Spleen (tissue), 11 donors: Measurements from ENCODE around the gene TSPAN14. TPM values are rescaled to one million over a fixed set of nuclear protein-coding genes. Genes with fewer than 3 reads are reported as not detected.
A peak's percentile ranks its signal among the peaks of the same experiment; 100 is the strongest.

Experiments used
- DNase-seq: peaks from one replicate; pipeline ENCODE4 v3.0.0-alpha.2; 2020
- H3K27ac ChIP-seq, 8 donors: fragments of 200-600 bp; sonication (generic) in 7 of 8; 1 replicate in 4 of 8; 2 replicates in 4 of 8; pipeline versions ENCODE4 v1.5.0 to v1.8.0; 2016 to 2021; ENCODE audit warnings: inconsistent platforms in 4 of 8, mild to moderate bottlenecking in 4 of 8, moderate library complexity in 1 of 8
- H3K27me3 ChIP-seq, 7 donors: fragments of 200-600 bp; sonication (generic) in 6 of 7; replicated peaks in 1 of 7; 1 replicate in 4 of 7; 2 replicates in 3 of 7; pipeline versions ENCODE4 v1.5.0 to v1.8.0; 2016 to 2021; ENCODE audit warnings: inconsistent platforms in 3 of 7, mild to moderate bottlenecking in 1 of 7
- H3K36me3 ChIP-seq, 6 donors: fragments of 200-600 bp; sonication (generic) in 5 of 6; 1 replicate in 4 of 6; 2 replicates in 2 of 6; pipeline versions ENCODE4 v1.5.0 to v1.8.0; 2016 to 2021; ENCODE audit warnings: inconsistent platforms in 2 of 6
- H3K4me1 ChIP-seq, 6 donors: fragments of 200-600 bp; sonication (generic) in 5 of 6; 1 replicate in 3 of 6; 2 replicates in 3 of 6; pipeline versions ENCODE4 v1.5.0 to v1.8.0; 2016 to 2021; ENCODE audit warnings: inconsistent platforms in 3 of 6
- H3K4me3 ChIP-seq, 8 donors: fragments of 200-600 bp; sonication (generic) in 7 of 8; 1 replicate in 4 of 8; 2 replicates in 4 of 8; pipeline versions ENCODE4 v1.5.0 to v1.8.0; 2016 to 2021; ENCODE audit warnings: inconsistent platforms in 4 of 8, mild to moderate bottlenecking in 4 of 8, moderate library complexity in 2 of 8
- H3K9me3 ChIP-seq, 8 donors: fragments of 200-600 bp; sonication (generic) in 7 of 8; 1 replicate in 4 of 8; 2 replicates in 4 of 8; pipeline versions ENCODE4 v1.5.0 to v1.8.0; 2016 to 2021; ENCODE audit warnings: inconsistent platforms in 4 of 8
- CTCF ChIP-seq, 11 experiments: fragments of 200-600 bp in 7 of 11; fragments of 450-650 bp in 4 of 11; sonication (generic) in 4 of 11; IDR thresholded peaks in 8 of 11; conservative IDR thresholded peaks in 3 of 11; 1 replicate in 7 of 11; 2 replicates in 4 of 11; pipeline versions ENCODE4 v1.4.0 to v1.8.0; 2016 to 2021; ENCODE audit warnings: antibody characterized with exemption in 11 of 11, inconsistent platforms in 4 of 11, mild to moderate bottlenecking in 1 of 11
- POLR2A ChIP-seq, 3 donors: fragments of 450-650 bp; IDR thresholded peaks; one replicate each; pipeline ENCODE4 v1.5.1; 2017; ENCODE audit warnings: antibody characterized with exemption in 3 of 3, mild to moderate bottlenecking in 1 of 3
- POLR2AphosphoS5 ChIP-seq, 3 donors: sonication (generic); formaldehyde crosslinking; IDR thresholded peaks; one replicate each; pipeline ENCODE4 v1.5.1; 2017; ENCODE audit warnings: antibody characterized with exemption in 3 of 3
- WGBS, 5 donors: extraction: QIAGEN DNeasy Blood & Tissue Kit in 3 of 5; methylation state at CpG; one replicate each; pipeline versions ENCODE4 v1.1.5 to v1.1.7; 2013 to 2018; 5-methylcytosine and 5-hydroxymethylcytosine counted together
- intact Hi-C: fragments of 100-400 bp; cut with DNase I; formaldehyde crosslinking; loops from one replicate; pipeline ENCODE4 v1.15.0; 2023; ENCODE audit warnings: low total_unique reads
- polyA plus RNA-seq, 3 donors: library from polyadenylated mRNA; stranded (reverse); fragments of 200-250 nt; gene quantifications; one replicate each; pipeline ENCODE4 v1.2.1, GENCODE V29; 2013
- total RNA-seq, 7 donors: library from RNA; depleted of rRNA in 3 of 7; stranded (reverse); fragments of >200 nt in 3 of 7; fragmentation: NEBNext Ultra II Directional in 4 of 7; extraction: Animal tissue kit (Norgen Biotek cat#: 25700) in 4 of 7; gene quantifications; one replicate each; pipeline versions ENCODE4 v1.1.0 to v1.2.1, GENCODE V29; 2016 to 2021
- donor health status: healthy with polysubstance abuse.
- donor health status: DM: no; HTN: no; CAD: no; lungs with moderate emphysema.
- donor health status: DM: no; HTN: no; CAD: no.
- donor health status: Bipolar disorder and iron deficiency.
- donor health status: healthy.
- donor health status: DM: no; HTN: no; CAD: no.
- donor health status: DM: yes; HTN: yes; CAD: no.

Gene TSPAN14
- total and polyA plus RNA-seq, 10 donors: 13.3 to 172 (median 108) TPM

- TF ChIP-seq POLR2A (IDR thresholded peaks at IDR 0.05) (no peak), POLR2AphosphoS5 (IDR thresholded peaks at IDR 0.05) (peak; percentile 26 to 78 (median 56))
- no peak for DNase-seq
- peaks cover 3 to 82% (median 53%) of the 10 kb centered on the region in 6 donors for H3K4me1 ChIP-seq
- H3K27me3 ChIP-seq: no peaks in the 10 kb centered on the region
- no peak overlapping the region for H3K4me3 ChIP-seq
- H3K27ac ChIP-seq: peak overlapping the region in 3 of 8 donors; percentile 24 to 62 (median 49)
- WGBS, 5 donors: 74 to 84% (median 82%) methylated on average over 12 of the region's 12 CpGs
- H3K9me3 ChIP-seq: no peaks in the 10 kb centered on the region
- intact Hi-C loops: no loop called here
- H3K36me3 ChIP-seq: peaks cover 0 to 37% (median 19%) of the 10 kb centered on the region in 6 donors
Measured at GRCh38 chr10:80524190-80524909, 70.2 kb downstream of the TSPAN14 start.

- H3K27me3 ChIP-seq: no peaks in the 10 kb centered on the region
- peak overlapping the region in 4 of 8 donors; percentile 26 to 60 (median 46) for H3K27ac ChIP-seq
- intact Hi-C loops: no loop called here
- no peak overlapping the region for H3K4me3 ChIP-seq
- WGBS, 5 donors: 42 to 65% (median 50%) methylated on average over 2 of the region's 2 CpGs
- peaks cover 0 to 18% (median 5%) of the 10 kb centered on the region in 6 donors for H3K36me3 ChIP-seq
- H3K4me1 ChIP-seq: peaks cover 9 to 86% (median 69%) of the 10 kb centered on the region in 6 donors
- no peaks in the 10 kb centered on the region for H3K9me3 ChIP-seq
- no peak for TF ChIP-seq CTCF (IDR thresholded peaks at IDR 0.05 in 8 of 11, conservative IDR thresholded peaks at IDR 0.05 in 3 of 11)
- no peak for TF ChIP-seq POLR2A (IDR thresholded peaks at IDR 0.05)
- no peak for TF ChIP-seq POLR2AphosphoS5 (IDR thresholded peaks at IDR 0.05)
- DNase-seq: no peak
Measured at GRCh38 chr10:80526218-80526617, 72.1 kb downstream of the TSPAN14 start.

GRCh38 chr10:80526742-80527141 lies 72.6 kb downstream of the TSPAN14 start:
- peak; percentile 32 to 48 (median 44) for TF ChIP-seq POLR2AphosphoS5 (IDR thresholded peaks at IDR 0.05)
- TF ChIP-seq POLR2A (IDR thresholded peaks at IDR 0.05): no peak
- Histone ChIP-seq H3K36me3 (peaks cover 0 to 13% (median 4%) of the 10 kb centered on the region in 6 donors), H3K27me3 (no peaks in the 10 kb centered on the region), H3K27ac (peak overlapping the region in 4 of 8 donors; percentile 26 to 60 (median 46)), H3K4me3 (no peak overlapping the region), H3K9me3 (no peaks in the 10 kb centered on the region), H3K4me1 (peaks cover 9 to 92% (median 69%) of the 10 kb centered on the region in 6 donors)
- DNase-seq: no peak
- intact Hi-C loops: no loop called here
- WGBS, 5 donors: 23 to 45% (median 31%) methylated on average over 4 to 6 of the region's 6 CpGs

- H3K27me3 ChIP-seq: no peaks in the 10 kb centered on the region
- TF ChIP-seq CTCF (IDR thresholded peaks at IDR 0.05 in 8 of 11, conservative IDR thresholded peaks at IDR 0.05 in 3 of 11): no peak
- peak in 1 of 3 donors; percentile 15 for TF ChIP-seq POLR2AphosphoS5 (IDR thresholded peaks at IDR 0.05)
- TF ChIP-seq POLR2A (IDR thresholded peaks at IDR 0.05): no peak
- intact Hi-C loops: no loop called here
- H3K9me3 ChIP-seq: no peaks in the 10 kb centered on the region
- 56 to 94% (median 72%) methylated on average over 2 of the region's 2 CpGs for WGBS, 5 donors
- no peak overlapping the region for H3K4me3 ChIP-seq
- no peaks in the 10 kb centered on the region for H3K36me3 ChIP-seq
- no peak for DNase-seq
- peak overlapping the region in 4 of 8 donors; percentile 13 to 60 (median 54) for H3K27ac ChIP-seq
- H3K4me1 ChIP-seq: peaks cover 9 to 97% (median 68%) of the 10 kb centered on the region in 6 donors
Measured at GRCh38 chr10:80528185-80528700, 74.1 kb downstream of the TSPAN14 start.

GRCh38 chr10:80528901-80529300 lies 74.8 kb downstream of the TSPAN14 start:
- TF ChIP-seq POLR2AphosphoS5 (IDR thresholded peaks at IDR 0.05) (no peak), CTCF (IDR thresholded peaks at IDR 0.05 in 8 of 11, conservative IDR thresholded peaks at IDR 0.05 in 3 of 11) (no peak), POLR2A (IDR thresholded peaks at IDR 0.05) (no peak)
- WGBS, 5 donors: 62 to 83% (median 66%) methylated on average over 6 of the region's 6 CpGs
- H3K27ac ChIP-seq: peak overlapping the region in 5 of 8 donors; percentile 11 to 60 (median 54)
- H3K36me3 ChIP-seq: no peaks in the 10 kb centered on the region
- DNase-seq: no peak
- peaks cover 9 to 92% (median 63%) of the 10 kb centered on the region in 6 donors for H3K4me1 ChIP-seq
- intact Hi-C loops: no loop called here
- H3K27me3 ChIP-seq: no peaks in the 10 kb centered on the region
- H3K9me3 ChIP-seq: no peaks in the 10 kb centered on the region
- no peak overlapping the region for H3K4me3 ChIP-seq
